Measurements from ENCODE around the gene UPF3A.
"Not testable (repeated sequence)": the region's sequence is repeated elsewhere in the genome, so short reads cannot be mapped to it uniquely, and the experiment has no call there.

The UPF3A gene, protein sequence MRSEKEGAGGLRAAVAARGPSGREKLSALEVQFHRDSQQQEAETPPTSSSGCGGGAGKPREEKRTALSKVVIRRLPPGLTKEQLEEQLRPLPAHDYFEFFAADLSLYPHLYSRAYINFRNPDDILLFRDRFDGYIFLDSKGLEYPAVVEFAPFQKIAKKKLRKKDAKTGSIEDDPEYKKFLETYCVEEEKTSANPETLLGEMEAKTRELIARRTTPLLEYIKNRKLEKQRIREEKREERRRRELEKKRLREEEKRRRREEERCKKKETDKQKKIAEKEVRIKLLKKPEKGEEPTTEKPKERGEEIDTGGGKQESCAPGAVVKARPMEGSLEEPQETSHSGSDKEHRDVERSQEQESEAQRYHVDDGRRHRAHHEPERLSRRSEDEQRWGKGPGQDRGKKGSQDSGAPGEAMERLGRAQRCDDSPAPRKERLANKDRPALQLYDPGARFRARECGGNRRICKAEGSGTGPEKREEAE

GRCh38 chr13:114281351-114282040 lies at the start of gene UPF3A:
UPF3A (plus strand) TSS chr13:114281601; CDS start chr13:114281640, 39 bp downstream.
- DNase-seq (ENCODE audit: low read depth): peak; percentile 84

- DNase-seq (ENCODE audit: low read depth): no peak
These were observed 49.5 kb upstream of the UPF3A start for GRCh38 chr13:114231886-114232285.

GRCh38 chr13:114234266-114234644 lies 47.1 kb upstream of the UPF3A start:
- DNase-seq (ENCODE audit: low read depth): no peak

GRCh38 chr13:114234645-114235421 lies 46.6 kb upstream of the UPF3A start, which contains the start of gene CDC16:
CDC16 (plus strand) TSS chr13:114234897; CDS start chr13:114235085, 188 bp downstream.
- DNase-seq (ENCODE audit: low read depth): peak; percentile 84

DNA sequence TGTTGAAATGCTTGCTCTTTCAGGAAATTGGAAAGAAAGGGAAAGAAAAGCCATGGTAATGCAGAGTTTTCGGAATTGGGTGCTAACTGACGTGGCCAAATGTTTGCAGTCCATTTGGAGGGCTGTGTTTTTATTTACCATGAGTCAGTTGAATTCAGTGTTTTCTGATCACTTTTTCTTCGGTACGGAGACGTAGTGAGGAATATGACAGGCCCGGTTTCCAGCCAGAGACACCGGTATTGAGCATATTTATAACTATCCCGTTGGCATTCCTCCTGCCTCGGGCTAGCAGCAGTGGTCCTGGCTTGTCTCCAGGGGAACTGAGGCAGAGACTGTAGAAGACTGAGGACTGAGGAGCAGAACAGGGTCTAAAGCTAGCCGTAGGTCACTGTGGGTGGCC lies 45.7 kb upstream of the UPF3A start:
- no peak for DNase-seq (ENCODE audit: low read depth)

DNA sequence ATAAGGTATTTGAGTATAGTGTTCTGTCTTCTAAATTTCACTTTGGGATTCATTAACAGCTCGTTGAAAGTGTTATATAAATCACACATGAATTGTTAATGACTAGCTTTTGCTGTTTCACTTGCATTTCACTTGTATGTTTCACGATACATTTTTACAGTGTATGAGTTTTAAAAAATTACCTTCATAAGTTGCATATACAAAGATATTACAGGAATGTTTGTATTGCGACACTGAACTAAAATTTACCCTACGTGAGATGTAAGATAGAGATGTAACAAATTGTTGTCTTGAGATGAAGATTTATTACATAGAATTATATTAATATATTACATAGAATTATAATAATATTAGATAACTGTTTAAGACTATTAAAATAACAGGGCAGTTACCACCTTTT lies 45.2 kb upstream of the UPF3A start:
- no peak for DNase-seq (ENCODE audit: low read depth)

DNA sequence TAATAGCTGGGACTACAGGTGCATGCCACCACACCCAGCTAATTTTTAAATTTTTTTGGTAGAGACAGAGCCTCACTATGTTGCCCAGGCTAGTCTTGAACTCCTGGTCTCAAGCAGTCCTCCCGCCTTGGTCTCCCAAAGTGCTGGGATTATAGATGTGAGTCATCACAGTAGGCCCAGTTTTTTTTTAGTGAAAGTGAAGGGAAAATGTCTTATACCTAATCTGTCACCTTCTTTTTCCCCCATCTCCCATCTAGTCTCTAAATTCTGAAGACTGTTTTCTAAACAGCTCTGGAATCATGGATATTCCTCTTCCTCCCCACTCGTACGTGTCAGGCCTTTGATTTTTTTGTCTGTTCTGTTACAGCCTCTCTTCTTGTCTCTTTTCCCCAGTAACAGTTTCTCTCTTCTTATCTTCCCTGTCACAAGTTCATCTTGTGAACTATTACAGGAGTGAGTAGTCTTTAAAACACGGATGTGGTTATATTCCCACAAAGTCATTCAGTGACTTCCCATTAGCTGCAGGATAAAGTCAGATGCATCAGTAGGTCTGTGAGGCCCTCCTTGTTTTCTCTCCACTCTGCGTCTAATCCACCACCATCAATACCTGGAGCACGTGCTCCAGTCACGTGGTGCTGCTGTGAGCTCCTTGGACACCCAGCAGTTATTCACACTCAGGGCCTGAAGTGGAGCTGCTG lies 43.8 kb upstream of the UPF3A start:
- DNase-seq (ENCODE audit: low read depth): no peak

DNA sequence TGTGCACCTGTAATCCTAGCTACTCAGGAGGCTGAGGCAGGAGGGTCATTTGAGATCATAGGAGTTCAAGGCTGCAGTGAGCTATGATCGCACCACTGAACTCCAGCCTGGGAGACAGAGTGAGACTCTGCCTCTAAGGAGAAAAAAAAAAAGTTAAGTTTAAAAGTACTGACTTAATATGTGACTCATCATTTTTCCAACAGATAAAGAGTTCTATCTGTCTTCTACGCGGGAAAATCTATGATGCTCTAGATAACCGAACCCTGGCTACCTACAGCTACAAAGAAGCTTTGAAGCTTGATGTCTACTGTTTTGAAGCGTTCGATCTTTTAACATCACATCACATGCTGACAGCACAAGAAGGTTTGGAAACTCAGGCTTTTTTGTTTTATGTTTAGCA lies 39.5 kb upstream of the UPF3A start:
- no peak for DNase-seq (ENCODE audit: low read depth)

DNA sequence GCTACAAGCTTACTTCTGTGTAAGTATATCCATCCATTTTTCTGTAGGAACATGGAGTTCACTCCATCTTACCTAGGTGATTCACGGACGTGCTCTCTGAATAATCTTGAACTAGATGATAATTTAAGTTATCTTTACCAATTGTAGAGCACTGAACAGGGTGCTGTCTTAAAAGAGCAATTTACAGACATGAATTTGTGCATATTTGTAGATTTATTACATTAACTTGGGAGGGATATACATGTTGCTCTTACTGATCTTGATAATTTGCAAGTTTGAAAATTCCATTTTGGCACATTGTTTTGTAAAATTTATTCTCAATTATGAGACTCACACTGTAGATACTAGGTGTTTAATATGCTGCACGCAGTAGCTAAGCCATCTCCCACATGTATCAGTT lies 37.4 kb upstream of the UPF3A start:
- no peak for DNase-seq (ENCODE audit: low read depth)

- DNase-seq (ENCODE audit: low read depth): no peak
These were observed 36.8 kb upstream of the UPF3A start for GRCh38 chr13:114244637-114245036.

GRCh38 chr13:114248011-114248410 lies 33.4 kb upstream of the UPF3A start:
- no peak for DNase-seq (ENCODE audit: low read depth)

GRCh38 chr13:114249077-114249476 lies 32.3 kb upstream of the UPF3A start:
- DNase-seq (ENCODE audit: low read depth): no peak

DNA sequence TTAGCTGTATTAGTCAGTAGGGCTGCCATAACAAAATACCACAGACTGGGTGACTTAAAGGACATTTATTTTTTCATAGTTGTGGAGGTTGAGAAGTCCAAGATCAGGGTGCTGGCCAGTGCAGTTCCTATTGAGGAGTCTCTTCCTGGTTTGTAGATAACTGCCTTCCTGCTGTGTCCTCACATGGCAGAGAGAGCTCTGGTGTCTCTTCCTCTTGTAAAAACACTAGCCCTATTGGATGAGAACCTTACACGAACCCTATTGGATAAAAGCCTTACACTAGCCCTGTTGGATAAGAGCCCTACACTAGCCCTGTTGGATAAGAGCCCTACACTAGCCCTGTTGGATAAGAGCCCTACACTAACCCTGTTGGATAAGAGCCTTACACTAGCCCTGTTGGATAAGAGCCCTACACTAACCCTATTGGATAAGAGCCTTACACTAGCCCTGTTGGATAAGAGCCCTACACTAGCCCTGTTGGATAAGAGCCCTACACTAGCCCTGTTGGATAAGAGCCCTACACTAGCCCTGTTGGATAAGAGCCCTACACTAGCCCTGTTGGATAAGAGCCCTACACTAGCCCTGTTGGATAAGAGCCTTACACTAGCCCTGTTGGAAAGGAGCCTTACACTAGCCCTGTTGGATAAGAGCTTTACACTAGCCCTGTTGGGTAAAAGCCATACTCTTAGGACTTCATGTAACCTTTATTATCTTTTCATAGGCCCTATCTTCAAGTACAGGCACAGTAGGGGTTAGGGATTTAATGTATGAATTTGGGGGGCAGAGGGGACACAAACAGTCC lies 29.6 kb upstream of the UPF3A start:
- not testable (repeated sequence) for DNase-seq (ENCODE audit: low read depth)

- DNase-seq (ENCODE audit: low read depth): no peak
These were observed 24.9 kb upstream of the UPF3A start for GRCh38 chr13:114256547-114256946.

DNA sequence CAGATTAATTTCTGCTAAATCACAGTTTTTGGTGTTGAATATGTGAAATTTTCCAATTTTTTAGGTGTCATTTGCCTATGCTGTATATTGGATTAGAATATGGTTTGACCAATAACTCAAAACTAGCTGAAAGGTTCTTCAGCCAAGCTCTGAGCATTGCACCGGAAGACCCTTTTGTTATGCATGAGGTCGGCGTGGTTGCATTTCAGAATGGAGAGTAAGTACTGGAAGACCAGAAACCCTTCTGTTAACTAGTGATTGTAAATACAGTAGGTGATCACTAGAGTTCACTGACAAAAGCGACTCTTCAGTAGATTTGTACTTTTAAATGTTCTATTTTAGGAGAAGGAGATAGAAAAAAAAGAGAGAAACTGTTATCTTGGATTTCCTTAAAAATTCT lies 24.4 kb upstream of the UPF3A start:
- no peak for DNase-seq (ENCODE audit: low read depth)

DNA sequence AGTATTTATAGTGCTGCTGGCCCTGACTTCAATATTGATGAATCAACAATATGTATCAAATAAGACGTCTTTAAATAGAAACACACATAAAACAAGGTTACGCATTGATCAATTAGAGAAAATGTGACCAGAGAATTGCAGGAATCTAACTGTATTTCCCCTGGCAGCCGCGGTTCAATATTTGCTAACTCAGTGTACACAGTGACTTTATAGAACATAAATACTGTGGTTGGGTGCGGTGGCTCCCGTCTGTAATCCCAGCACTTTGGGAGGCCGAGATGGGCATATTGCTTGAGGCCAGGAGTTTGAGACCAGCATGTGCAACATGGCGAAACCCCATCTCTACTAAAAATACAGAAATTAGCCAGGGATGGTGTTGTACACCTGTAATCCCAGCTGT lies 22.8 kb upstream of the UPF3A start:
- DNase-seq (ENCODE audit: low read depth): no peak

GRCh38 chr13:114259374-114259773 lies 22.0 kb upstream of the UPF3A start:
- DNase-seq (ENCODE audit: low read depth): no peak

- DNase-seq (ENCODE audit: low read depth): no peak
These were observed 21.4 kb upstream of the UPF3A start for GRCh38 chr13:114259974-114260373.

DNA sequence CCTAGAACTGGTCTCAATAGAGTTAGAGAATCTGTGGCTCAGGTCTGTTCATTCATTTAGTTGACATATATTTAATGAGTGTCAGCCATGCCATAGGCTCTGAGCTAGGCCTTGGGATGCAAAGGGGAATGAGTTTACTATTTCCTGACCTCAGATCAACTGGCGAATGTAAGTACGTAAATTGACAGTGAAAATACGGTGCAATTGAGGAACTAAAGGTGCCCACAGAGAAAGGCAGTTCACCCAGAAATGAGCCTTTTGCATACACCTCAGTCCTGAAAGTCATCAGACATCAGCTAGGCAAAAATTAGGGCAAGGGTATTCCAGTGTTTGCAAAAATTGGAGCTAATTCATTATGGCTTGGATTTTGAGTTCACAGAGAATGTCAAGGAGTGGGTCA lies 20.6 kb upstream of the UPF3A start:
- DNase-seq (ENCODE audit: low read depth): no peak

GRCh38 chr13:114261328-114261965 lies 20.0 kb upstream of the UPF3A start:
- no peak for DNase-seq (ENCODE audit: low read depth)

DNA sequence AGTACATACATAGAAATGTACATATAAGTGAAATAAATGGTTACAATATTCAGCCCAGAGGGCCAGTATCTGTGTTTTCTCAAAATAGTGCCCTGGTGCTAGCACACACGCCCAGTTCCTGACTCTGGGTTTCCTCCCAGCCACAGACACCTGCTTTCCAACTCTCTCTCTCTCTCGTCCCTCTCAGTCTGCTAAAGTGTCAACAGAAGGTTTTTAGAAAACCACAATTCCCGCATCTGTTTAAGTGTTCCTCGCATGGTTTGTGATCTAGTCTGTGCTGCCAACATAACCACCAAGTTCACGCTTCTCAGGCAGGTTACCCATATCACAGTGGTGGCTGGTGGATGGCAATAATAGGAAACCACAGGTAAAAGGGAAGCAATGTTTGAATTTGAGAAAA lies 17.8 kb upstream of the UPF3A start:
- no peak for DNase-seq (ENCODE audit: low read depth)

All from stromal cell of bone marrow (primary cell).